GM13977 (cell line): ENCODE measurements around the gene GABBR2.

ENCODE experiments used
- DNase-seq: peaks from one replicate; pipeline ENCODE4 v3.0.0; 2012; ENCODE audit warnings: low spot score
- CTCF ChIP-seq: IDR thresholded peaks from 2 replicates; pipeline ENCODE4 v1.5.1; 2012; ENCODE audit warnings: mild to moderate bottlenecking, control low read depth; ENCODE audit not compliant: insufficient read depth; ENCODE audit errors: extremely low read depth, missing control alignments
- in situ Hi-C: fragments of 300-500 bp; cut with MboI; formaldehyde crosslinking; loops from one replicate; pipeline ENCODE4 v1.12.0; 2022; ENCODE audit warnings: low sequenced_read_pairs, low pct_unique_long_range_greater_than_20kb, mixed read lengths, inconsistent platforms; ENCODE audit not compliant: unreplicated experiment

GABBR2 gene

GRCh38 chr9:98450496-98450895 is 258.2 kb downstream of the GABBR2 start:
- in situ Hi-C loops: no loop called here
- TF ChIP-seq CTCF: no peak
- DNase-seq: no peak

- in situ Hi-C loops: no loop called here
Observed at GRCh38 chr9:98449871-98450270, 258.9 kb downstream of the GABBR2 start.

GRCh38 chr9:98445576-98445975 is 263.2 kb downstream of the GABBR2 start:
- DNase-seq: no peak
- in situ Hi-C loops: no loop called here

More at GRCh38 chr9:98449871-98450270, 258.9 kb downstream of the GABBR2 start:
- no peak for DNase-seq
- no peak for TF ChIP-seq CTCF

GRCh38 chr9:98444601-98445000 is 264.1 kb downstream of the GABBR2 start:
- TF ChIP-seq CTCF: no peak
- in situ Hi-C loops: no loop called here
- DNase-seq: no peak

More at GRCh38 chr9:98445576-98445975, 263.2 kb downstream of the GABBR2 start:
- no peak for TF ChIP-seq CTCF

- in situ Hi-C loops: no loop called here
- no peak for TF ChIP-seq CTCF
- no peak for DNase-seq
Observed at GRCh38 chr9:98442541-98442940, 266.2 kb downstream of the GABBR2 start.

GRCh38 chr9:98442114-98442513 is 266.6 kb downstream of the GABBR2 start:
- DNase-seq: no peak
- in situ Hi-C loops: no loop called here
- TF ChIP-seq CTCF: no peak

GRCh38 chr9:98438666-98439065 is 270.1 kb downstream of the GABBR2 start:
- no peak for TF ChIP-seq CTCF
- no peak for DNase-seq
- in situ Hi-C loops: no loop called here
